ENCODE results near the gene KY. TPM values are rescaled to one million over a fixed set of nuclear protein-coding genes. Genes with fewer than 3 reads are reported as not detected.

Gene KY
- total RNA-seq, 1 experiment from 2014 or later, result not detected

- DNase-seq (ENCODE audit: low spot score), result no peak
Measured at GRCh38 chr3:134606033-134607025, 44.5 kb downstream of the KY start.

GRCh38 chr3:134605556-134605955 is 45.3 kb downstream of the KY start:
- no peak for DNase-seq (ENCODE audit: low spot score)
- ChIA-PET CTCF (no interaction called here), POLR2A (ENCODE audit: low non-redundant PET) (no interaction called here)
- Histone ChIP-seq H3K36me3 (ENCODE audit: insufficient read depth, low read length, poor library complexity, severe bottlenecking) (no peaks in the 10 kb centered on the region), H3K27ac (ENCODE audit: low read depth, low read length, poor library complexity, severe bottlenecking) (no peak overlapping the region), H3K4me3 (ENCODE audit: low read depth, low read length, poor library complexity, severe bottlenecking) (no peak overlapping the region), H3K4me1 (ENCODE audit: insufficient read depth, low read length, poor library complexity, severe bottlenecking) (peaks cover 7% of the 10 kb centered on the region), H3K9me3 (ENCODE audit: low read depth, low read length, poor library complexity, severe bottlenecking) (no peaks in the 10 kb centered on the region), H3K27me3 (replicated peaks; ENCODE audit: insufficient read depth, low read depth, low read length, poor library complexity) (peaks cover 4% of the 10 kb centered on the region)
- intact Hi-C loops (cut with micrococcal nuclease; ENCODE audit: unreplicated experiment), result no loop called here
- TF ChIP-seq CTCF (conservative IDR thresholded peaks at IDR 0.05; ENCODE audit: low read depth, low read length) (no peak), EZH2 (IDR thresholded peaks at IDR 0.05; ENCODE audit: borderline replicate concordance, low read depth, low read length, poor library complexity, severe bottlenecking) (no peak)
- no TSS peak for BruUV-seq (replicated peaks)

More at GRCh38 chr3:134606033-134607025, 44.5 kb downstream of the KY start:
- intact Hi-C loops (cut with micrococcal nuclease; ENCODE audit: unreplicated experiment), result no loop called here
- TF ChIP-seq EZH2 (IDR thresholded peaks at IDR 0.05; ENCODE audit: borderline replicate concordance, low read depth, low read length, poor library complexity, severe bottlenecking) (no peak), CTCF (conservative IDR thresholded peaks at IDR 0.05; ENCODE audit: low read depth, low read length) (no peak)
- no TSS peak for BruUV-seq (replicated peaks)
- peaks cover under 1% of the 10 kb centered on the region for H3K4me1 ChIP-seq (ENCODE audit: insufficient read depth, low read length, poor library complexity, severe bottlenecking)
- H3K36me3 ChIP-seq (ENCODE audit: insufficient read depth, low read length, poor library complexity, severe bottlenecking), result no peaks in the 10 kb centered on the region
- H3K27ac ChIP-seq (ENCODE audit: low read depth, low read length, poor library complexity, severe bottlenecking), result no peak overlapping the region
- no peak overlapping the region for H3K4me3 ChIP-seq (ENCODE audit: low read depth, low read length, poor library complexity, severe bottlenecking)
- POLR2A ChIA-PET (ENCODE audit: low non-redundant PET), result interaction anchor here (0.6 kb wide), 1 partner anchor 926 kb away, joined by 3 read pairs; no protein-coding TSS in a partner anchor
- H3K9me3 ChIP-seq (ENCODE audit: low read depth, low read length, poor library complexity, severe bottlenecking), result no peaks in the 10 kb centered on the region
- CTCF ChIA-PET, result interaction anchor here (0.5 kb wide), 1 partner anchor 1878 kb away, joined by 5 read pairs; no protein-coding TSS in a partner anchor
- peaks cover 4% of the 10 kb centered on the region for H3K27me3 ChIP-seq (replicated peaks; ENCODE audit: insufficient read depth, low read depth, low read length, poor library complexity)

GRCh38 chr3:134603956-134604355 is 46.9 kb downstream of the KY start:
- no peak overlapping the region for H3K27ac ChIP-seq (ENCODE audit: low read depth, low read length, poor library complexity, severe bottlenecking)
- H3K4me3 ChIP-seq (ENCODE audit: low read depth, low read length, poor library complexity, severe bottlenecking), result no peak overlapping the region
- intact Hi-C loops (cut with micrococcal nuclease; ENCODE audit: unreplicated experiment), result loop anchor here (5.0 kb wide), 1 partner anchor 898 kb away; no protein-coding TSS in a partner anchor
- peaks cover 20% of the 10 kb centered on the region for H3K4me1 ChIP-seq (ENCODE audit: insufficient read depth, low read length, poor library complexity, severe bottlenecking)
- ChIA-PET POLR2A (ENCODE audit: low non-redundant PET) (no interaction called here), CTCF (no interaction called here)
- TF ChIP-seq CTCF (conservative IDR thresholded peaks at IDR 0.05; ENCODE audit: low read depth, low read length) (no peak), EZH2 (IDR thresholded peaks at IDR 0.05; ENCODE audit: borderline replicate concordance, low read depth, low read length, poor library complexity, severe bottlenecking) (no peak)
- peaks cover 7% of the 10 kb centered on the region for H3K27me3 ChIP-seq (replicated peaks; ENCODE audit: insufficient read depth, low read depth, low read length, poor library complexity)
- BruUV-seq (replicated peaks), result no TSS peak
- H3K36me3 ChIP-seq (ENCODE audit: insufficient read depth, low read length, poor library complexity, severe bottlenecking), result no peaks in the 10 kb centered on the region
- H3K9me3 ChIP-seq (ENCODE audit: low read depth, low read length, poor library complexity, severe bottlenecking), result no peaks in the 10 kb centered on the region
- no peak for DNase-seq (ENCODE audit: low spot score)
